Kidney tubule cell (primary cell): Measurements from ENCODE around the gene RASAL1.

Source experiments
- DNase-seq: peaks from one replicate; pipeline ENCODE4 v3.0.0-alpha.2; 2018; ENCODE audit warnings: low spot score

RASAL1 gene

DNA sequence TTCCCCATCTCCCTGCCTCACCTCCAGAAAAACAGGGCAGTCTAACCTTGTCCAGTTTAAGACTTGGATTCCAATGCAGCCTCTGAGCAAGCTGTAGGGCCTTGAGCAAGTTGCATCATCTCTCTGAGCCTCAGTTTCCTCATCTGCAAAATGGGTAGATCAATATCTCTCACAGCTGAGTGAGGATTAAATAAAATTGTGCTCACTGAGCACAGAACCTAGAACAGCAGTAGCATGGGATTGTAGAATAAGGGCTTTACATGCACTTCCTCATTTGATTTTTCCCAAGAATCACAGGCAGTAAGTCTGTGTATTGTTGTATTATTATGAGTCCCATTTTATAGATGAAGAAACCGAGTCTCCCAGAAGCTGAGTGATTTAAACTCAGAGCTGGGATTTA, 77.0 kb downstream of the RASAL1 start:
- no peak for DNase-seq

DNA sequence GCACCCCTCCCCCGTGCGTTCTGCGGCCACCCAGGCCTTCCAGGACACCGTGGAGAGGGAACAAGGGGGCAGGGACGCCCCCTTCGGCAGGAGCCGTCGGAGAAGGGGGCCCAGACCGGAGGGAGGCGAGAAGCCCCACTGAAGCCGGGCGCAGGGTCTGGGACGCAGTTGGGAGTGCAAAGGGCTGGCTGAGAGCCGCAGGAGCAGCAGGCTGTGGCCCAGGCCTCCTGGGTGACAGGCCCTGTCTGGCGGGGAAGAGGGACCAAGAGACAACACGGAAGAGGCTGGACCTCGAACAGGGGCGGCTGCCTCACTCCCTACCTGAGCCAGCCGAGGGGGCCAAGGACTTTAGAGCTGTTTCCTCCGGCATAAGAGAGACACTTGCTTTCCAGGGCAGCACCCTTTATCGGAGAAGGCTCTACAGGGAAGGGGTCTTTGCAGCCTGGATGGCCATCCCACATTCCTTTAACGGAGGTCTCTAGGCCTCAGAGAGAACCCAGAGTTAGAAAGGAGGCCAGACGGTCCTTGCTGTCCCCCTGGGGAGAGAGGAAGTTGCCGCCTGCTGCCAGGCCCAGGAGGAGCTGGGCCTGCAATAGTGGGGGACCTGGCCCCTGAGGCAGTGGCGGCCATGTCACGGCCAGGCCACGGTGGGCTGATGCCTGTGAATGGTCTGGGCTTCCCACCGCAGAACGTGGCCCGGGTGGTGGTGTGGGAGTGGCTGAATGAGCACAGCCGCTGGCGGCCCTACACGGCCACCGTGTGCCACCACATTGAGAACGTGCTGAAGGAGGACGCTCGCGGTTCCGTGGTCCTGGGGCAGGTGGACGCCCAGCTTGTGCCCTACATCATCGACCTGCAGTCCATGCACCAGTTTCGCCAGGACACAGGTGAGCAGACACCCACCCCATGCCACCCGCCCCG, 77.7 kb downstream of the RASAL1 start:
- no peak for DNase-seq

DNA sequence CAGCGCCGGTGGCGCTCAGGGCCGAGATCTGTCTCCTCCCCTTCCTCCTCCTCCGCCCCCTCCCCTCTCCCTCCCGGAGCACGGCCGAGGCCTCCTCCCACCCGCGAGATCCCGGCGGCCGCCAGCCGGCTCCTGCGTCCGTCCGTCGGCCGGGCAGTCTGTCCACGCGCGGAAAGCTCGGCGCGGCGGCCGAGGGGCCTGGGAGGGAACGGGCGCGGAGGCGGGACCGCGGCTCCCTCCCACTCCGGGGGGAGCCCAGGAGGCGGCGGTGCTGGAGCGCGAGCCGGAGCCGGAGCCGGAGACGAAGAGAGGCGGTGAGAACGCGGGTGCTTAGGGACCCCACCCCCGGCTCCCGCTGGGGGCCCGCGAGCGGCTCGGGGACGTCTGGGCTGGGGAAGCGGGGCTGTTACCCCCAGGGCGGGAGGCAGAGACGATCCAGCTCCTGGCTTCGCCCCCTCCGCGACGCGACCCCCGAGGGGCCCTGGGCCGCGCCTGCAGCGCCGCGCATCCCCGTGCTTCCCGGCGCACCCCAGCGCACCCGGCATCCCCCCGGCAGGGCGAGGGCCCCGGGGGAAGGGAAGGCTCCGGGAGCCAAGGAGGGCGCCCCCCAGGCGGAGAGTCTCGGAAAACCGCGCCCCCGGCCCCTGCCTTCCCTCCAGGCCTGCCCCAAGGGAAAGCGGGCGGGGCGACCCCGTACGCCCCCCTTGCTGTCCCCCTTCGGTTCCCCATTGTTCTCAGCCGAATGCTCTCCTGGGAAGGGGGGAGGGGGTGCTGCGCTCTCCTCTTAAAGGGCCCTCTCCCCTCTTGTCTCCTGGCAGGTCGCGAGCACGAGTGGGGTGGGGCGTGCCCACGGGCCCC, 78.7 kb downstream of the RASAL1 start, which contains the start of gene DTX1:
Gene DTX1 (plus strand): TSS at position 100 of the 858 bp plus-strand sequence. CDS start 1,463 bp downstream, outside the sequence.
- DNase-seq: no peak

DNA sequence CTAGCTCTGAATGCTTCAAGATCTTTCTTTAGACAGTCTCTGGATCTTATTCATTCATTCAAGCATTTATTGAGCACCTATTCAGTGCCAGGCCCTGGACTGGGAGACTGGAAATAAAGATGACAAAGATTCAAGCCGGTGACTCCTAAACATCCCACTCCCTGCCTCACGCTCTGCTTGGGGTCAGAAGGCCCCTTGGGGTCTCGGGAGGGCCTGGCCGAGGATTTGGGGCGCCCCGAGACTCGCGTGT, 79.3 kb downstream of the RASAL1 start:
- no peak for DNase-seq

DNA sequence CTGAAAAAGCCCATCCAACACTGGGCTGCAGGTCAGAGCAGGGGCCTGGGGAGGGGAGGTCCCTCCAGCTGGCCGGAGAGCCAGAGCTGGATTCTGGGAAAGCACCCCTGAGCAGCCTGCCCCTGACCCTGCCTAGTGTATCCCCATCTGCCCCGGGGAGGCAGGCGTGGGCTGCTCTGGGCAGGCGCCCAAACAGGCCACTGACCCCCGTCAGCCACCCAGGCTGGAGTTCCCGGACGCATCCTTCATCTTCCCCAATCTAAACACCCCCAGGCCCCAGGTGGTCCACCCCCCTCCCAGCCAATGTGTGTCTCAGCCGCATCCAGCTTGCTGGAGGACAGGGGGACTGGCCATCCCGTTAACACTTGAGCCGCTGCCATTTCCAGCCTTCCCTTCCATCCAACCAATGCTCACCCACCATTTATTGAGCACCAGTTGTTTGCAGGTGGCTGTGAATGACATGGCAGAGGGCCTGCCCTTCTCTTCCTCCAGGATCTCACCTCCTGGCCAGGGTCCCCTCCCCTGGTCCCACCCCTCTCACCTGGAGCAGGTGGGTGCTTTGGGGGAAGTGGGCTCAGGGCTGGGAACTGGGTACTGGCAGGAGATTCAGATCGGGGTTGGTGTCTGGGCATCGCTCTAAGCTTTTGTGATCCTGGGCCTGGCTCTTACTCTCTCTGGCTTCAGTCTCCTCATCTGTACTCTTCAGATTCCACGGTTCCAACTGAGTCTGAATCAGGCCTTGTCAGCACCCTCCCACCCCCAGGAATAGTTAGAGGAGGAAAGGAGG, 79.8 kb downstream of the RASAL1 start:
- no peak for DNase-seq

DNA sequence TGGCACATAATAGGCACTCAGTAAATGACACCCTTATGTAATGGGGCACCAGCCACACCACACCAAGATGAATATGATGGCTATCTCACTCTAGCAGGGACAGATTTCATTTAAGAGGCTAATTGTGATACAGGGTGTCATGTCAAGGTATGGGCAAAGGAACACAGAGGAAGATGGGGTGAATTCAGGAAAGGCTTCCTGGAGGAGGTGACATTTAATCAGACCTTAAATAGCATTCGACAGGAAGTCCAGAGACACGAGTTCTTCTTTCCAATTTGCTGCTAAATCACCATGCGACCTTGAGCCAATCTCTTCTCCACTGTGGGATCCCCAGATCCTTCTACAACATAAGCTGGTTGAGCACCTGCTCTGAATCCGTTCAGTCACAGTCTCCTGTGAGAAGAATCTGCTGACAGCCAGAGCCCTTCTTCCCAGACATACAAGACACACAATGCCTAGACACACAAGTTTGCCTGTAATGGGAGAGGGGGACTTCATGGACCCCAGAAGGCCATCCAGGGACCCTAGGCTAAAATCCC, 80.5 kb downstream of the RASAL1 start:
- DNase-seq: no peak

DNA sequence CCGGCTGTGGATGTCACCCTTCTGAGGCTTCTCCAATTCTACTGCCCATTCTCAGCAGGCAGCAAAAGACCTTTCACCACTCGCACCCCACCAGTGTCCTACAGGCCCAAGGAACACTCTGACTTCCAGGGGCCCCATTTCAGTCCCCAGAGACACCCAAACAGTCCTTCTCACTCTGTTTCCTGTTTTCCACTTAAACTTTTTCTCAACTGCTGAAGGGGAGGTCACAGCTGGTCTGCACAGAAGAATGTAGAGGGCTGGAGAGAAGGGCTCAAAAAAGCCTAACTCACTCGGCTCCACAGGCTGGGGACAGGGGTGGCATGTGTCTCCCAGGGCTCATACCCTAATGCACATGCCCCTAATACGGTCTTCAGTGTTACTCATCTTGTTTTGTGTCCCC, 83.2 kb downstream of the RASAL1 start:
- no peak for DNase-seq

DNA sequence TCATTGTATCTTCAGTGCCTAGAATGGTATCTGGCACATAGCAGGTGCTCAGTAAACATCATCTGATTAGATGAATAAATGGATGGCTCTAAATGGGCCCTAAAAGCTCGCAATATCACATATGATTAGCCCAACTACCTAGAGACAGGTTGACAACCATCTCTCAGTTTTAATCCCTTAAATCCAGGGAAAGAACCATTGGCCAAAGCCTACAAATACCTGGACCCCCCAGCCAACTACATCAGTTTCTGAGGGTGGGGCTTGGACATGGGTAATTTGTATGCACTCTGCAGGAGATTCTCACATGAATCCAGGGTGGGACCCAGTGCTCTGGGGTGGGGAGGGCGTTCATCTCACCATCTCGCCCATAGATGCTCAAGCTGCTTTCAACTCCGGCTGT, 83.8 kb downstream of the RASAL1 start:
- DNase-seq: no peak

DNA sequence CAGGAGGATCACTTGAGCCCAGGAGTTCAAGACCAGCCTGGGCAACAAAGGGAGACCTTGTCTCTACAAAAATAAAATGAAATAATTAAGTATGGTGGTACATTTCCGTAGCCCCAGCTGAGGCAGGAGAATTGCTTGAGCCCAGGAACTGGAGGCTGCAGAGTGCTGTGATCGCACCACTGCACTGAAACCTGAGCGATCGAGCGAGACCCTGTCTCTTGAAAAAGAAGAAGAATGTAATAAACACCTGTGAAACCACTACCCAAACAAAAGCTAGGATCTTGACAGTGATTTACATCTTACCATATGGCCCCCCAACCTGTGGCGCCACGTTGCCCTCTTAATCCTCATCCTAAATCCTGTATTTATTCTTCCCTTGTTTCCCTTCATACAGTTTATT, 84.8 kb downstream of the RASAL1 start:
- DNase-seq: no peak

DNA sequence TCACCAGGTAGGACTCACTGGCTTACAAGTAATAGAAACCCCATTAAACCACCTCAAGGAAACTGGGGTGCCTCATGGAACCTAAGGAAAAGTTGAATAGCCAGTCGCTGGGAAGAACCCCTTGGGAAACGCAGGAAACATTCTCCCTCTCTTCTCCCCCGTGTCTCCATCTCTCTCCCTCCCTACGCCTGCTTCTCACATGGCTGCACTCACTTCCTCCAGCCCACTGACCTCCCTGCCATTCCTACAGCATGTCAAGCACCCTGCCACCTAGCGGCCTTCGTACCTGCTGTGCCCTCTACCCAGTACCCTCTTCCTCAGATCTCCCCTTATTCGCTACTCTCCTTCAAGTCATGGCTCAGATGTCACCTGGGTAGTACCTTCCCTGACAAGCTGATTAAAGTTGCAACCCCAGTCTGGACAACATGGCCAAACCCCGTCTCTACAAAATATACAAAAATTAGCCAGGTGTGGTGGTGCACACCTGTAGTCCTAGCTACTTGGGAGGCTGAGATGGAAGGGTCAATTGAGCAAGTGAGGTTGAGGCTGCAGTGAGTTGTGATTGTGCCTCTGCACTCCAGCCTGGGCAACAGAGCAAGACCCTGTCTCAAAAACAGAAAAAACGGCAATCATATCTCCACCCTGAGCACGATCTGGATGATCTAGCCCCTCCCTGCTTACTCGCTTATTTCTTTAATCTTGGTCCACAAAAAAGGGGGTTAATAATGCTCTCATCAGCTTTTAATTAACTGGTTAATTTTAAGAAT, 85.4 kb downstream of the RASAL1 start:
- peak; percentile 83 for DNase-seq
